ENCODE results near the gene EEF1B2. TPM values are rescaled to one million over a fixed set of nuclear protein-coding genes. Genes with fewer than 3 reads are reported as not detected.
"Not testable (repeated sequence)": the region's sequence is repeated elsewhere in the genome, so short reads cannot be mapped to it uniquely, and the experiment has no call there.

Gene EEF1B2
- total RNA-seq, 1 donor from 2014 or later, result 603 TPM

DNA sequence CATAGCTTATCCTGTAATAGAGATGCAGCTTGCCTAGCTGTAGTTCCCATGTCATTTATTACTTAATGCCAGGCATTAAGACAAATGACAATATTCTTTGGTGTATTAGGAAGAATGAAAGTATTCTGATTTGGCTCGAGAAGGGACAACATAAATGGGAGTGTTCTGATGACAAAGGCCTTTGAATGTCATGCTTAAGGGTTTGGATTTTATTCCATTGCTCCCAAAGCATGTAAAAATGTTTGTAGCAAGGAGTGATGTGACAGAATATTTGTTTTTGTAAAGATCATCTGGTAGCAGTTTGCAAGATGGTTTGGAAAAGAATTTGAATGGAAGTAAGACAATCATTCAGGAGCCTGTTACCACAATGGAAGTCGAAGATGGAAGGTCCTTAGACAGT, 30.4 kb downstream of the EEF1B2 start:
- Histone ChIP-seq H3K9ac (ENCODE audit: low read depth in 1 of 3, low read length in 3 of 3) (no peak overlapping the region), H3K4me3 (ENCODE audit: low read length in 3 of 3) (no peak overlapping the region), H3K27me3 (ENCODE audit: control insufficient read depth in 3 of 3, insufficient read depth in 3 of 3, low read length in 3 of 3) (no peaks in the 10 kb centered on the region), H3K36me3 (ENCODE audit: control insufficient read depth in 3 of 3, insufficient read depth in 3 of 3, low read length in 3 of 3) (no peaks in the 10 kb centered on the region), H3K27ac (ENCODE audit: low read depth, low read length) (no peak overlapping the region), H3K9me3 (ENCODE audit: control insufficient read depth in 3 of 3, low read length in 3 of 3) (no peaks in the 10 kb centered on the region), H3K4me1 (ENCODE audit: control insufficient read depth in 3 of 3, insufficient read depth in 3 of 3, low read length in 3 of 3) (no peaks in the 10 kb centered on the region)

DNA sequence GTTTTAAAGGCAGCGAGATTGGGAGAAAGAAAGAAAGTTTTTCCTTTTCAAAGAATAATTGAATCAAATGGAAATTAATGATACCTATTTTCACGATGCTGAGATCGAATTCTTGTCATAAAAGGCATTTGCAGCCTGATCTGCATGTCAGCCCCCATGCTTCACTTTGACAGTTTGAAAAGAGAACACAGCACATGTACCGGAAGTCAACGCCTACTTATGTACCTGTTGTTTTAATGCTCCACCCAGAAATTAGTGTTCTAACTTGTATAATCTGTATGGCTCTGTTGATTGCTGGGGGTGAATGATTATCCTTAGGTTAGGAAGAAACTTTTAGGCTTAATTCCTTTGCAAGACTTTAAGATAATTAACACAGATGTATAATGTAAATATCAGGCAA, 31.0 kb downstream of the EEF1B2 start:
- Histone ChIP-seq H3K36me3 (ENCODE audit: control insufficient read depth in 3 of 3, insufficient read depth in 3 of 3, low read length in 3 of 3) (no peaks in the 10 kb centered on the region), H3K4me3 (ENCODE audit: low read length in 3 of 3) (no peak overlapping the region), H3K27ac (ENCODE audit: low read depth, low read length) (no peak overlapping the region), H3K9me3 (ENCODE audit: control insufficient read depth in 3 of 3, low read length in 3 of 3) (no peaks in the 10 kb centered on the region), H3K27me3 (ENCODE audit: control insufficient read depth in 3 of 3, insufficient read depth in 3 of 3, low read length in 3 of 3) (no peaks in the 10 kb centered on the region), H3K9ac (ENCODE audit: low read depth in 1 of 3, low read length in 3 of 3) (no peak overlapping the region), H3K4me1 (ENCODE audit: control insufficient read depth in 3 of 3, insufficient read depth in 3 of 3, low read length in 3 of 3) (no peaks in the 10 kb centered on the region)

DNA sequence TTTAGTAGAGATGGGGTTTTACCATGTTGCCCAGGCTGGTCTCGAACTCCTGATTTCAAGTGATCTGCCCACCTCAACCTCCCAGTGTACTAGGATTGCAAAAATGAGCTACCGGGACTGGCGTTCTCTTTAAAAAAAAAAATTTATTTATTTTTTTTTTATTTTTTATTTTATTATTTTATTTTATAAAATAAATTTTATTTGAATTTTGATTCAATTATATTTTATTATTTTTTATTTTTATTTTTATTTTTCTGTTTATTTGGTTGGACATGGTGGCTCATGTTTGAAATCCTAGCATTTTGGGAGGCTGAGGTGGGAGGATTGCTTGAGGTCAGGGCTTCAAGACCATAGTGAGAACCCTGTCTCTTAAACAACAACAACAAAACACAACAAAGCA, 32.5 kb downstream of the EEF1B2 start:
- Histone ChIP-seq H3K4me1 (ENCODE audit: control insufficient read depth in 3 of 3, insufficient read depth in 3 of 3, low read length in 3 of 3) (no peaks in the 10 kb centered on the region), H3K4me3 (ENCODE audit: low read length in 3 of 3) (no peak overlapping the region), H3K36me3 (ENCODE audit: control insufficient read depth in 3 of 3, insufficient read depth in 3 of 3, low read length in 3 of 3) (no peaks in the 10 kb centered on the region), H3K27ac (ENCODE audit: low read depth, low read length) (no peak overlapping the region), H3K9me3 (ENCODE audit: control insufficient read depth in 3 of 3, low read length in 3 of 3) (no peaks in the 10 kb centered on the region), H3K9ac (ENCODE audit: low read depth in 1 of 3, low read length in 3 of 3) (no peak overlapping the region), H3K27me3 (ENCODE audit: control insufficient read depth in 3 of 3, insufficient read depth in 3 of 3, low read length in 3 of 3) (no peaks in the 10 kb centered on the region)

DNA sequence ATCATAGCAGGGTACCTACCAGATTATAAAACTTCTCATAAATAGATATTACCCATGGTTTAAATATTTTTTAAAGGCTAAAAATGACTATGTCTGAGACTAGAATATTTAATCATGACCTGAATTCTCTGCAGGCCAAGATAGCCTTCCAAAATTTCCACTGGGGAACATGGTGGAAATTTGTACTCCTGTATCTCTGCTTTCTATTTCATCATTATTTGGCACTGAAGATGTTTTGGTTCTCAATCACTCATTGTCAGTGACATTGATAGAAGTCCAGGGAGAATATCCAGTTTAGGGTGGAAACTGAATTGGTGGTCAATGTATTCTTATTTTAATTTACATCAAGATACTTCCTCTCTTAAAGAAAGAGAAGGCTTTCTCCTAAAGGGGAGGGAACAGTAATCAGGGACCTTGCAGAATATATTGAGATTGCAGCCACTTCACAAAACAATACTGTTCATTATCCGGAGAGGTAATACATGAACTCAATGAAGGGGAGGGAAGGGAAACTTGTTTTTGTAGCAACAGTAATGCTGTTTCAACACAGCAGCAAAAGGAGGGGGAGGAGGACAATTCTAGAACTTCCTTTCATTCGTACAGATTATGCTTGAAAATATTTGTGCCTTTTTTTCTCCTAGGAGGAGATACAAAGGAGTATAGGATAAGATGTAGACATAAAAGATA, 34.1 kb downstream of the EEF1B2 start:
- H3K36me3 ChIP-seq (ENCODE audit: control insufficient read depth in 3 of 3, insufficient read depth in 3 of 3, low read length in 3 of 3), result no peaks in the 10 kb centered on the region
- H3K9me3 ChIP-seq (ENCODE audit: control insufficient read depth in 3 of 3, low read length in 3 of 3), result no peaks in the 10 kb centered on the region
- H3K4me3 ChIP-seq (ENCODE audit: low read length in 3 of 3), result no peak overlapping the region
- no peaks in the 10 kb centered on the region for H3K4me1 ChIP-seq (ENCODE audit: control insufficient read depth in 3 of 3, insufficient read depth in 3 of 3, low read length in 3 of 3)
- H3K27me3 ChIP-seq (ENCODE audit: control insufficient read depth in 3 of 3, insufficient read depth in 3 of 3, low read length in 3 of 3), result no peaks in the 10 kb centered on the region
- H3K27ac ChIP-seq (ENCODE audit: low read depth, low read length), result no peak overlapping the region
- H3K9ac ChIP-seq (ENCODE audit: low read depth in 1 of 3, low read length in 3 of 3), result no peak overlapping the region

GRCh38 chr2:206198677-206199076, 39.0 kb downstream of the EEF1B2 start:
- no peaks in the 10 kb centered on the region for H3K9me3 ChIP-seq (ENCODE audit: control insufficient read depth in 3 of 3, low read length in 3 of 3)
- H3K4me1 ChIP-seq (ENCODE audit: control insufficient read depth in 3 of 3, insufficient read depth in 3 of 3, low read length in 3 of 3), result no peaks in the 10 kb centered on the region
- H3K9ac ChIP-seq (ENCODE audit: low read depth in 1 of 3, low read length in 3 of 3), result no peak overlapping the region
- H3K4me3 ChIP-seq (ENCODE audit: low read length in 3 of 3), result no peak overlapping the region
- H3K27me3 ChIP-seq (ENCODE audit: control insufficient read depth in 3 of 3, insufficient read depth in 3 of 3, low read length in 3 of 3), result no peaks in the 10 kb centered on the region
- H3K36me3 ChIP-seq (ENCODE audit: control insufficient read depth in 3 of 3, insufficient read depth in 3 of 3, low read length in 3 of 3), result no peaks in the 10 kb centered on the region
- H3K27ac ChIP-seq (ENCODE audit: low read depth, low read length), result no peak overlapping the region

GRCh38 chr2:206201075-206201848, 41.6 kb downstream of the EEF1B2 start:
- H3K4me3 ChIP-seq (ENCODE audit: low read length in 3 of 3), result no peak overlapping the region
- no peaks in the 10 kb centered on the region for H3K27me3 ChIP-seq (ENCODE audit: control insufficient read depth in 3 of 3, insufficient read depth in 3 of 3, low read length in 3 of 3)
- H3K36me3 ChIP-seq (ENCODE audit: control insufficient read depth in 3 of 3, insufficient read depth in 3 of 3, low read length in 3 of 3), result no peaks in the 10 kb centered on the region
- H3K27ac ChIP-seq (ENCODE audit: low read depth, low read length), result no peak overlapping the region
- no peaks in the 10 kb centered on the region for H3K4me1 ChIP-seq (ENCODE audit: control insufficient read depth in 3 of 3, insufficient read depth in 3 of 3, low read length in 3 of 3)
- H3K9ac ChIP-seq (ENCODE audit: low read depth in 1 of 3, low read length in 3 of 3), result no peak overlapping the region
- no peaks in the 10 kb centered on the region for H3K9me3 ChIP-seq (ENCODE audit: control insufficient read depth in 3 of 3, low read length in 3 of 3)

DNA sequence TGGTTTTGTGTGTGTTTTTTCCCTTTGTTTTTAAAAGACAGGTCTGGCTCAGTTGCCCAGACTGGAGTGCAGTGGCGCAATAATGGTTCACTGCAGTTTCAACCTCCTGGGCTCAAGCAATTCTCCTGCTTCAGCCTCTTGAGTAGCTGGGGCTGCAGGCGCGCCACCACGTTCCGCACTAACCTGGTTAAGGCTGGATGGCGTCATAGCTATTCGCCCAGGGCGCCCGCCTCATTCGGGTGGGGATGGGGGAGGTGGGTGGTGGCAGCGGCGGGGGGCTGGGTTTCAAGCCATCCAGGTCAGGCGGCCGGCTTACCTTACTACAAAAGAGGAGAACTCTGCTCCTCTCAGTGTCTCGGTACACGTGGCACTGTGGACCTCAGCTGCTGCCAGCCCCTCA, 42.8 kb downstream of the EEF1B2 start:
- no peak overlapping the region for H3K27ac ChIP-seq (ENCODE audit: low read depth, low read length)
- no peak overlapping the region for H3K9ac ChIP-seq (ENCODE audit: low read depth in 1 of 3, low read length in 3 of 3)
- H3K27me3 ChIP-seq (ENCODE audit: control insufficient read depth in 3 of 3, insufficient read depth in 3 of 3, low read length in 3 of 3), result no peaks in the 10 kb centered on the region
- no peaks in the 10 kb centered on the region for H3K9me3 ChIP-seq (ENCODE audit: control insufficient read depth in 3 of 3, low read length in 3 of 3)
- H3K4me3 ChIP-seq (ENCODE audit: low read length in 3 of 3), result no peak overlapping the region
- no peaks in the 10 kb centered on the region for H3K4me1 ChIP-seq (ENCODE audit: control insufficient read depth in 3 of 3, insufficient read depth in 3 of 3, low read length in 3 of 3)
- H3K36me3 ChIP-seq (ENCODE audit: control insufficient read depth in 3 of 3, insufficient read depth in 3 of 3, low read length in 3 of 3), result no peaks in the 10 kb centered on the region

- no peak overlapping the region for H3K9ac ChIP-seq (ENCODE audit: low read depth in 1 of 3, low read length in 3 of 3)
Measured at GRCh38 chr2:206203331-206203730, 43.6 kb downstream of the EEF1B2 start.

DNA sequence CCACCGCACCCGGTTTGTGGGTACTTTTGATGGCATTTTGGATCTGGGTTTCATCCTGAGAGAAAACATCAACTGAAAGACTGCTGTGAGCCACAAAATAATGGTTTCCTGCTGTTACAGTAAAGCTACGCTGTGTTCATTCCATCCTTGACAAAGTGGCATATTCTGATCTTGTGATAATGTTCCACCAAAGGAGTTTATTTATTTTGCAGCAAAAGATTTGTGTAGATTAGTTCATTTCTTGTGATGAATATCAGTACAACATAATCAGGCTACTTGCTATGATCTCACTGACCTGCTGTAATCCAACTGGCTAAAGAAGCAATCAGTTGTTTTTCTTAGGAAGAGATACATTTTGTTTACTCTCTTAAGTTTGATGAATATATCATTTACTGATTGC, 45.0 kb downstream of the EEF1B2 start:
- no peaks in the 10 kb centered on the region for H3K9me3 ChIP-seq (ENCODE audit: control insufficient read depth in 3 of 3, low read length in 3 of 3)

More at GRCh38 chr2:206203331-206203730, 43.6 kb downstream of the EEF1B2 start:
- Histone ChIP-seq H3K4me3 (ENCODE audit: low read length in 3 of 3) (no peak overlapping the region), H3K36me3 (ENCODE audit: control insufficient read depth in 3 of 3, insufficient read depth in 3 of 3, low read length in 3 of 3) (no peaks in the 10 kb centered on the region), H3K4me1 (ENCODE audit: control insufficient read depth in 3 of 3, insufficient read depth in 3 of 3, low read length in 3 of 3) (no peaks in the 10 kb centered on the region), H3K27me3 (ENCODE audit: control insufficient read depth in 3 of 3, insufficient read depth in 3 of 3, low read length in 3 of 3) (no peaks in the 10 kb centered on the region), H3K27ac (ENCODE audit: low read depth, low read length) (no peak overlapping the region), H3K9me3 (ENCODE audit: control insufficient read depth in 3 of 3, low read length in 3 of 3) (no peaks in the 10 kb centered on the region)

DNA sequence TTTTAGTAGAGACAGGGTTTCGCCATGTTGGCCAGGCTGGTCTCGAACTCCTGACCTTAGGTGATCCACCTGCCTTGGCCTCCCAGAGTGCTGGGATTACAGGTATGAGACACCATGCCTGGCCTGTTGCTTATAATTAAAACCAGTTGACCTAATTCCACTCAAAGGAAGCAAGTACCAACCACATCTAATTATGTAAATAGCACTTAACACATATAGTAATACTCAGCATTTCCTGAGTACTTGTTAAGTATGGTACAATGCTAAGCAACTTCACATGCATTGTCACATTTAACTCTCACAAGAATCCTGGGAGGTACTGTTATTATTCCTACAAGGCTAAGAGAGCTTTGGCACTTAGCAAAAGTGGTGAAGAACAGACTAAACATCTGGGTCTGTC, 47.6 kb downstream of the EEF1B2 start:
- H3K27ac ChIP-seq (ENCODE audit: low read depth, low read length); H3K27me3 ChIP-seq (ENCODE audit: control insufficient read depth in 3 of 3, insufficient read depth in 3 of 3, low read length in 3 of 3); H3K4me1 ChIP-seq (ENCODE audit: control insufficient read depth in 3 of 3, insufficient read depth in 3 of 3, low read length in 3 of 3); H3K9me3 ChIP-seq (ENCODE audit: control insufficient read depth in 3 of 3, low read length in 3 of 3); H3K36me3 ChIP-seq (ENCODE audit: control insufficient read depth in 3 of 3, insufficient read depth in 3 of 3, low read length in 3 of 3); H3K4me3 ChIP-seq (ENCODE audit: low read length in 3 of 3); H3K9ac ChIP-seq (ENCODE audit: low read depth in 1 of 3, low read length in 3 of 3): not testable (repeated sequence)

More for the DNA sequence above, 45.0 kb downstream of the EEF1B2 start:
- H3K4me3 ChIP-seq (ENCODE audit: low read length in 3 of 3), result no peak overlapping the region
- H3K9ac ChIP-seq (ENCODE audit: low read depth in 1 of 3, low read length in 3 of 3), result no peak overlapping the region
- H3K27me3 ChIP-seq (ENCODE audit: control insufficient read depth in 3 of 3, insufficient read depth in 3 of 3, low read length in 3 of 3), result no peaks in the 10 kb centered on the region
- H3K27ac ChIP-seq (ENCODE audit: low read depth, low read length), result no peak overlapping the region
- H3K36me3 ChIP-seq (ENCODE audit: control insufficient read depth in 3 of 3, insufficient read depth in 3 of 3, low read length in 3 of 3), result no peaks in the 10 kb centered on the region
- H3K4me1 ChIP-seq (ENCODE audit: control insufficient read depth in 3 of 3, insufficient read depth in 3 of 3, low read length in 3 of 3), result no peaks in the 10 kb centered on the region
